ENCODE results near the gene SOAT2.
A peak's percentile ranks its signal among the peaks of the same experiment; 100 is the strongest.

The SOAT2 gene

GRCh38 chr12:53064613-53065436 is 38.5 kb upstream of the SOAT2 start:
- no peak for DNase-seq (ENCODE audit: low read depth in 4 of 4, low spot score in 1 of 4)

- no peak for DNase-seq (ENCODE audit: low read depth in 4 of 4, low spot score in 1 of 4)
These were observed 37.8 kb upstream of the SOAT2 start for GRCh38 chr12:53065470-53065869.

- DNase-seq (ENCODE audit: low read depth in 4 of 4, low spot score in 1 of 4) = peak; percentile 43 to 61 (median 49)
These were observed 37.0 kb upstream of the SOAT2 start for GRCh38 chr12:53065975-53066931.

- no peak for DNase-seq (ENCODE audit: low read depth in 4 of 4, low spot score in 1 of 4)
These were observed 36.0 kb upstream of the SOAT2 start for GRCh38 chr12:53067074-53067992.

GRCh38 chr12:53067993-53068770 is 35.1 kb upstream of the SOAT2 start:
- DNase-seq (ENCODE audit: low read depth in 4 of 4, low spot score in 1 of 4) = no peak

- DNase-seq (ENCODE audit: low read depth in 4 of 4, low spot score in 1 of 4) = no peak
These were observed 34.3 kb upstream of the SOAT2 start for GRCh38 chr12:53068811-53069585.

GRCh38 chr12:53069621-53070410 is 33.5 kb upstream of the SOAT2 start:
- no peak for DNase-seq (ENCODE audit: low read depth in 4 of 4, low spot score in 1 of 4)

- no peak for DNase-seq (ENCODE audit: low read depth in 4 of 4, low spot score in 1 of 4)
These were observed 32.3 kb upstream of the SOAT2 start for GRCh38 chr12:53070877-53071492.

GRCh38 chr12:53071591-53072551 is 31.4 kb upstream of the SOAT2 start:
- no peak for DNase-seq (ENCODE audit: low read depth in 4 of 4, low spot score in 1 of 4)

GRCh38 chr12:53073881-53074280 is 29.4 kb upstream of the SOAT2 start:
- DNase-seq (ENCODE audit: low read depth in 4 of 4, low spot score in 1 of 4) = no peak

- DNase-seq (ENCODE audit: low read depth in 4 of 4, low spot score in 1 of 4) = no peak
These were observed 28.8 kb upstream of the SOAT2 start for GRCh38 chr12:53074283-53074998.

GRCh38 chr12:53074999-53075370 is 28.3 kb upstream of the SOAT2 start:
- DNase-seq (ENCODE audit: low read depth in 4 of 4, low spot score in 1 of 4) = no peak

- DNase-seq (ENCODE audit: low read depth in 4 of 4, low spot score in 1 of 4) = no peak
These were observed 26.8 kb upstream of the SOAT2 start for GRCh38 chr12:53076461-53076860.

- DNase-seq (ENCODE audit: low read depth in 4 of 4, low spot score in 1 of 4) = no peak
These were observed 26.3 kb upstream of the SOAT2 start for GRCh38 chr12:53077030-53077429.

GRCh38 chr12:53078425-53079225 is 24.7 kb upstream of the SOAT2 start:
- no peak for DNase-seq (ENCODE audit: low read depth in 4 of 4, low spot score in 1 of 4)

All from stimulated activated CD4-positive, alpha-beta T cell treated with anti-CD3 and anti-CD28 coated beads, Interleukin-1b, Interleukin-23, amount 100 ng/mL, for 24 hours (primary cell).